NOMO-1 treated with DMSO at 0.1 percent for 48 hours (cell line): ENCODE measurements around the gene CHRNB4.
"Not testable (repeated sequence)": the region's sequence is repeated elsewhere in the genome, so short reads cannot be mapped to it uniquely, and the experiment has no call there.

ENCODE experiments used
- DNase-seq: peaks from one replicate; lab custom pipeline; 2025; ENCODE audit not compliant: unreplicated experiment; lab: John Stamatoyannopoulos, UW

The CHRNB4 gene, protein sequence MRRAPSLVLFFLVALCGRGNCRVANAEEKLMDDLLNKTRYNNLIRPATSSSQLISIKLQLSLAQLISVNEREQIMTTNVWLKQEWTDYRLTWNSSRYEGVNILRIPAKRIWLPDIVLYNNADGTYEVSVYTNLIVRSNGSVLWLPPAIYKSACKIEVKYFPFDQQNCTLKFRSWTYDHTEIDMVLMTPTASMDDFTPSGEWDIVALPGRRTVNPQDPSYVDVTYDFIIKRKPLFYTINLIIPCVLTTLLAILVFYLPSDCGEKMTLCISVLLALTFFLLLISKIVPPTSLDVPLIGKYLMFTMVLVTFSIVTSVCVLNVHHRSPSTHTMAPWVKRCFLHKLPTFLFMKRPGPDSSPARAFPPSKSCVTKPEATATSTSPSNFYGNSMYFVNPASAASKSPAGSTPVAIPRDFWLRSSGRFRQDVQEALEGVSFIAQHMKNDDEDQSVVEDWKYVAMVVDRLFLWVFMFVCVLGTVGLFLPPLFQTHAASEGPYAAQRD

DNA sequence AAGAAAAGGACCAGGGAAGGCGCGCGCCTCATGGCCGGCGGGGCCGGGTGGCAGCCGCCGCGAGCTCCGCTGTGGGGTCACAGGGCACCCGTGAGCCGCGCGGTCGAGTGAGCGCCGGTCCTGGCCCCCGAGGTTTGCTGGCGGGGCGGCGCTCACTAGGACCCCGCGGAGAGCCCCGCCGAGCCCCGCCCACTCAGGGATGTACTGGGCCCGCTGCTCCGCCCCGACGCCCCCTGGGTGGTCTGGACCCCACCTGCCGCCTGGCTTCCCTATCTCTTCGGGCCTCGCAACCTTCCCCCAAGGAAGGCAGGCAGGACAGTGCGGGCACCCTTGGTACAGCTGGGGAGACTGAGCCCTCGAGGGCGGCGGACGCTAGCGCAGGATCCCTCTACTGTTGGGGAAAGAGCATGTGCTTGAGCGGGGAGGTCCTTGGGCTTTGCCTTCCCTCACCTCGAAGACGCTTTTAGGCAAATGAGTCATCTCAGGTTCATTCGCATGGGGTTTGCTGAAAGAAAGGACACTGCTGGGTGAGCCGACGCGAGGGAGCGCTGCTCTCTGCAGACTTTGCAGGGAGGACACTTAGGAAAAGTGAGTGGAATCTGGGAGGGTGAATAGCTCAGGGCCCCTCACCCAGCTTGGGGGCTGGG, at the start of gene CHRNB4:
TSS of gene CHRNB4 (minus strand) at position 109 of the 647 bp plus-strand sequence. CDS start at position 32, 77 bp downstream.
- no peak for DNase-seq

DNA sequence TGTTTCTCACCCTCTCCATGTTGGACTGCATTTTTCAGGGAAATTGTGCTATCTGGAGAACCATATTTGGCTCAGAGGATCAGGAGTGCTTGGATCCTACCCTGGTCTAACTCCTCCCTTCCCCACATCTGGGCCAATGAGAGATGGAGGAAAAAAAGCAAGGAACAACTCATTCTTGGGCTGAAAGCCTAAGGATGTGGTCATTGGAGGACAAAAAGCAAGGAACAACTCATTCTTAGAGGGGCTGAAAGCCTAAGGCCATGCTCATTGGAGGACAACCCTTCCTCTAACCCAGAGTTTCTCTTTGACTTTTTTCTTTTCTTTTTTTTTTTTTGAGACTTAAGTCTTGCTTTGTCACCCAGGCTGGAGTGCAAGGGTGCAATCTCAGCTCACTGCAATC, 48.6 kb upstream of the CHRNB4 start:
- DNase-seq, result no peak

DNA sequence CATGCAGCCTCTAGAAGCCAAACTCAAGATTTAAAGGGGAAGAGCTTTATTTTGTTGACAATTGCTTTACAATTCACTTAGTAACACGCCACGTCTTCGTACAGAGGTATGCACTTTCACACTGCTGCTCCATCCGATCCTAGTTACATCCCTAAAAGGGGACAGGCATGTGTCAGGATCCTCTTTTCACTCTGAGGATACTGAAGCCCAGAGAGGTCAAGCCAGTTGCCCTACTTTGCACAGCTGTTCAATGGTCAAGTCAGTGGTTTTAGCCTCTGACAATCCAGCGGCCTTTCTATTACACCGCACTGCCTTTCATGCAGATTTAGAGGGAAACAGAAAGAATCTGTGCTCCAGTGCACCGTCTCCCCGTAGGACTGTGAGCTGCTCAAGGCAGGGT, 44.9 kb upstream of the CHRNB4 start:
- DNase-seq, result no peak

DNA sequence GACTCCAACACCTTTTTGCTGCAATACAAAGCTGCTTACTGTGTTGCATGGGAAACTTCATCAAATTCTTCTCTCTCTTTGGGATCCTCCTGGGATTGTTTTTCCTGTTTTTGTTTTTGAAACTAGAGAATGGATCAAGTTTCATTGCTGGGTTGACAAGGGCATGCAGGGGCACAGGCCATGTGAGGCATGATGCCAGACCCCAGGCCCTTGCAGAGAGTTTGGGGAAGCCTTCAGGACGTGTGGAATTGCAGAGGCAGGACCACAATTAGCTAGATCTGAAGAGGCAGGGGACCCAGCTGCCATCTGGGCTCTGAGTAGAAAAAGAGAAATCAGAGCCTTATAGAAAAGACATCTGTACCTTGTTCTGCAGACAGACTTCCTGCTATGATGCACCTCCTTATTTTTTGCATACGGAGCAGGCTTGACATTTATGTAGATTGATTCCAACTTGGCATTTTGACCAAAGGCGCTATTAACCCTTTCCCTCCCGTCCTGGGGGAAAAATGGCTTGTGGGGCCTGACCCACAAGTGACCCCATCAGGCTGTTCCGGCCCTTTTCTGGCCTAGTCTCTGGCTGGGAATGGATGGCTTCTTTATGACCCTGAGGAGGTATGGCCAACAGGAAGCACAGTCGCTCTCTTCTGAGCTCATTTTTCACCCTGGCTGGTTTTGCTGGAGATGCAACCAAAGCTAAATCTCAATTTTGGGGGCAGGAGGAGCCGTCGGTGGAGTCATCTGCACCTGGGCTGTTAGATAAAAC, 44.3 kb upstream of the CHRNB4 start:
- no peak for DNase-seq

DNA sequence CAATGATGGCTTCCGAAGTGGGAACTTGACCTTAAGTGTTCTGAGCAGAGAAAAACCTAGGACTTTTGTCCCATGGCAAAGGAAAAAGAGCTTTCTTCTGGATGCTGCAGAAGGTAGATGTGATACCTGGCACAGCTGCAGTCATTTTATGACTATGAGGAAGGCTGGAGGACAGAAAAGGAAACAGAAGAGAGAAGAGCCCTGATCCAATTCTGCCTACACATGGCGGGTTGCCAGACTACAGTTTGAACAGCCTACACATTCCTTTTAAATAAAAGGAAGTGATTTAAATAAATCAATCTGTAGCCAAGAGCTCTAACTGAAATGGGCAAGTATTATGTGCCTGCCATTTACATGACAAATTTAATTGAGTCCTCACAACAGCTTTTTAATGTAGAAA, 43.6 kb upstream of the CHRNB4 start:
- DNase-seq, result no peak

DNA sequence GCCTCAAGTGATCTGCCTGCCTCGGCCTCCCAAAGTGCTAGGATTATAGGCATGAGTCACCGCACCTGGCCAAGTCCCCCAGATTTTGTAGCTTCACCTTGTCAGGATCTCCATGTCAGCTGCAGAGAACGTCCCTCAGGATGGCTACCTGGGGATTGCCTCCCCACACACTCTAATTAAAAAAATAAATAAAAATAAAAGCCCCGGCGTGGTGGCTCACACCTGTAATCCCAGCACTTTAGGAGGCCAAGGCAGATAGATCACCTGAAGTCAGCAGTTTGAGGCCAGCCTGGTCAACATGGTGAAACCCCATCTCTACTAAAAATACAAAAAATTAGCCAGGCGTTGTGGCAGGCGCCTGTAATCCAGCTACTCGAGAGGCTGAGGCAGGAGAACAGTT, 42.6 kb upstream of the CHRNB4 start:
- DNase-seq, result not testable (repeated sequence)

DNA sequence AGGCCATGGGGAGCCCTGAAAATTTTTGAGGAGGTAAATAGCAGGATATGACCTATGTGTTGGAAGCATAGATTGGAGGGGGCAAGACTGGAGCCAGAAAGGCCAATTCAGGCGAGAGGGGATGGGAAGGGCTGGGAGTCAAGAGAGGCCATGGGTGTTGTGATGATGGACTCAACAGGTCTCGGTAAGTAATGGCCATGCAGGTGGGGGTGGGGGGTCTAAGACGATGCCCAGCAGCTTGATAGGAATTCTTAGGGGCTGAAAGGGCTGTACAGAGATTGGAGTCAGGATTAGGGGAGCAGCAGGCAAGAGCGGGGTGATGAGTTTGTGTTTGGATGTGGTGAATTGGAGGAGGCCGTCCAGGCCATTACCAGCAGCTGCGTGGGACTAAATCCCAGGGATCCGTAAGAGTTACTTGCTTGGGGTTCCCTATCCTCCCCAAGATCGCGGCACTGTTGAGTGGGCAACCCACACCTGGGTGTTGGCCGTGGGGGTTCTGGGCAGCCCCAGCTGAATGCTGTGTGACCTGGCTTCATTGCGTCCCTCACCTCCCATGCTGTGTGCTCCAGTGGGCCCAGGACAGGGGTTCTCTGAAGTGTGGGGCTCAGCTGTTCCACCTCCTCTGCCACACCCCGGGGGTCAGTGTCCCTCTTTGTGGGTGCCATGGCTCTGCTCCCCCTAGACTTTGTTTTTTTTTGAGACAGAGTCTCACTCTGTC, 41.8 kb upstream of the CHRNB4 start:
- no peak for DNase-seq

DNA sequence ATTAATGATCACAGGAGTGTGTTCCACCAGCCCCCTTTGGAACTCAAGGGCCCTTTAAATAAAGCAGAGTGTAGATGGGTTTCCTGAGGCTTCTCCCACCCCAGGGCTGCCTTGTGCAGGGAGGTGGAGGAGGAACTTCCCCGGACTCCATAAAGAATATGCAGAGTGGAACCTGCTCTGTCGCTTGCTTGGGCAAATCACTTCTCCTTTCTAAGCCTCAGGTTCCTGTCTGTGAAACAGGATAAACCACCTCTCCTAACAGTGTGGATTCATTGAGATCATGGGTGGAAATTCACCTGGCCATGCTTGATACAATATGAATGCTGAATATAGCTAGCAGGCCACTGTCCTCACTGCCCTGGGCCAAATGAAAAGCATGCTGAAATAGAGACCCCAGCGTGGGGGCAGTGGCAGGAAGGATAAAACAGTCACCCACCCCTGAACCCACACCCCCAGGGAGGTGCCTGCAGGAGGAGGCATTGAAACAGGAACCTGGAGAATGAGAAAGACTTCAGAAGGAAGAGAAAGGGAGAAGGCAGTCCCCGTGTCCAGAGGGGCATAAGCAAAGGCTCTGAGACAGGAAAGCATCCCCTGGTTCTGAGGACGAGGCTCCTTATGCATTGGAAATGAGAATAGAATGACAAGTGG, 41.1 kb upstream of the CHRNB4 start:
- DNase-seq, result peak; percentile 26

DNA sequence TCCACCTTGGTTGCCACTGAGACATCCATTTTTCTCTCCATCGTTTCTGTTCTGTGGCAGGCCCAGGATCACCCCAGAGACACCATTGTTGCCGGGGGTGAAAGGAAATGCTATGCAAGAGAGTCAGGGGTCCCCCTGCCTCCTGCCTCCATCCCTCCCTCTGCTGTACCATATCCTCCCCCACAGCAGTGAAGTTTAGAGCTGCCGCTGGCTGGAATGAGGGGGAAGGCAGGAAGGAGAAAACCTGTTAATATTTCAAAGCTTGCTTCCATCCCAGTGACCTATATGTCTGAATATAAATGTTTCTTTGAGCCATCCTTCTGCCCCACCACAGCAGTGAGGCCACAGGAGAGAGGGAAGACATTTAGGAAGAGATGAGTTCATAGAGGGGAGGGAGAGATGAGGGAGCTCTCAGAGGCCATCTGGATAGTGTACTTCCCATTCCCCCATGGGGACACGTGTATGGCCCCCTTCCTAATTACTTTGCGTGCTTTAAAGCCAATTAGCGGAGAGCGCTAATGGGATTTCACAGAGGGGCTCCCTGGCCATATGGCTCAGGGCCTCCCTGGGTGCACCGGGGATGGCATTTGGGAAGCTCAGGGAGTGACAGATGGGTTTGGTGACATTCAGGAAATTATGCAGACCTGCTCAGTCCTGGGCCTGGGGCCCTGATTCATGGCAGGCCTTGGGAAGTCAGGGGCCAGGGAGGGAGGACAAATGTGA, 40.4 kb upstream of the CHRNB4 start:
- DNase-seq, result no peak

DNA sequence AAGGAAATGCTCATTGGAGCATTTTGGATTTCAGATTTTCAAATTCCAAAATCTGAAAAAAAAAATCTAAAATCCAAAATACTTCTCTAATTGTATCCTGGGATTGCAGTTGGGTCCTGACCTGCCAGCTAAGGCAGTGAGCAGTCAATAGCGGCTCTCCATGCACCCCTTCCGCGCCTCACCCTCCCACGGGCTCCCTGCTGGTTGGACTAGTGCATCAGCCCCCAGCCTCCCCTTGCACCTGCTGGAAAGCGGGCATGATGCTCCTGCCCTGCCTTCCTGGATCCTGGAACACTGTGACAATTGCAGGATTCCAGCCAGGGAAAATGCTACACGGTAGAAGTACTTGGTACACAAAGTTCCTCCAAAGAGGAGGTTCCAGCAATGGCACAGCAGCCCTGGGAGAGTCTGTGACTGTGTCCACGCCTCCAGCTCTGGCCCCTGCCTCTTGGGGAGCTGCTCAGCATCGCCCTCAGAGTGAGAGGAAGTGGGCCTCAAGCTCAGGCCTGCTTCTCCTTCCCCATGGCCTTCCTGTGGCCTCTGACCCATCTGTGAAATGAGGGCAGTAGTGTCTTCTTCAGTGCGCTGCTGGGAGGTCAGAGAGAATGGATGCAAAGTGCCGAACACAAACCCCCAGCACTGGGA, 39.5 kb upstream of the CHRNB4 start:
- DNase-seq, result peak; percentile 25

DNA sequence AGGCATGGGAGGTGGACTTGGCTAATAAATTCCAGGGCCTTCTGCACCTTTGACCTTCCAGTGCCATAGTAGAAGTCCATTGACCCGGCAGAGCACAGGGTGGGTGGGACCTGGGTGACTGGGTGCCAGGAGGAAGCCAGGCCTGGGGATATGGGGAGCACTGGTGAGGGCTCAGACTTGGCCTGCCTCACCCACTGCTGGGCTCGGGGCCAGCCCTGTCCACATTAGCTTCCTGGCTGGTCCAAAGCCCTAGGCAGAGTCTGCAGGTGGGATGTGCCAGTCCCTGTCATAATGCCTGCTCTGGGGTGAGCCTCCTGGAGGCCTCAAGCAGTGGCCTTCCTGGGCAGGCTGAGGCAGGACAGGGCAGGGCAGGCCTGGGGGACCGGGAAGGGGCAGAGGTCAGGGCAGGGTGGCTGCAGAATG, 38.1 kb upstream of the CHRNB4 start:
- no peak for DNase-seq

DNA sequence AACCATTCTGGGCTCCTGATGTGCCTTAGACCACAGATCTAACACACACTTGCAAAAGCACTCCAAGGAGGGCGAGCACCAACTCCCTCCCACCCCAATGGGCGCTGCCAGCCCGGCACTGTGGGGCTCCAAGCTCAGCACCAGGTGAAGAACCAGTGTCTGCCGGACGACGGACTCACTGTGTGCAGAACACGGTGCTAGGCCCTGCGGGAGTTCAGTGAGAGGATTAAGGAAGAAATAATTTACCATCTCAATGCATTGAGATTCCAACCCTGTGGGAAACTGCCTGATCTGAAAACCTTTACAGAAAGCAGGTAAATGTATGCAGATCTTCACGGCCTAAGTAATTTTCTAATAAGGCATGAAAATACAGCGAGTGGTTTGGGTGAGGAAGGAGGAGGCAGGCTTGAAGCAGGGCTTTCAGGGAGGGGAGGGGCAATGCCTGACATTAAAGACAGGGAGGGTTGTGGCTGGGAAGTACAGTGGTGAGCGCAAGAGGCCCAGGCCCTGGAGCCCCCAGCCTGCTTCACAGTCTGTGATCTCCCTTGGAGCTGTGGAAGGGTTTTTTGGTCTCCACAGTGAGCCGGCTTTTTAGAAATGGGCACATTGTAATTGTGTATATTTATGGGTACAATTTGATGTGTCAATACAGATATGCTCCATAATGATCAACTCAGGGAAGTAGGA, 35.6 kb upstream of the CHRNB4 start:
- no peak for DNase-seq

DNA sequence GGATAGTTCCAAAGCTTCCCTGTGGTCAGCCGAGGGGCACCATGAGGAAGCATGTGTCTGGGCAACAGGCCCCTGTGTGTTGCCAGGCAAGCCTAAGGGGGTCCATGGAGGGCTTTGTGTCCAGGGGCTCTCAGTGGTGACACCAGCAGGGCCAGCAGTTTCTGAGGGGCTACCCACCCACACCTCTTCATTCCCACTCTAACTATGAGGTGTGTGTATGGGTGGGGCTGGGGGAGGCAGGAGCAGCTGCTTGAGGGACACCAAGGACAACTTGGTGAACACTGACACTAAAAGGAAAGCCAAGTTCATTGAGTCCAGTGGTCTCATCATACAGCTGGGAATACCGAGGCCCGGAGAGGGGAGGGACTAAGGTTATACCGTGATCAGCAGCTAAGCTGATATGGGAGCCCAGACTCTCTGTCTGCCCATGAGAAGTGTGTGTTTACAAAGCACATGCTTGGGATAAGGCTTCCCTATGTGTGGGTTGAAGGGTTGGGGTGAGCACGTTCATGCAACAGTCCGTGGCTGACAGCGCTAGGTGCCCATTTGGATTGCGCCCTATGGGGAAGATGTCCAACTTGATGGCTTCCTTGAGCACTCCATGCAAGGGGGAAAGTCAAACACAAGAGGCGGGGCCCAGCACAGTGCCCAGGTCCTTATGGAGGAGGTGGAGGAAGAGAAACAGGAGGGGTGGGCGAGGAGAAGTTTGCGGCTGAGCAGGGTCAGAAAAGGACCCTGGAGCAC, 34.8 kb upstream of the CHRNB4 start:
- DNase-seq, result no peak

DNA sequence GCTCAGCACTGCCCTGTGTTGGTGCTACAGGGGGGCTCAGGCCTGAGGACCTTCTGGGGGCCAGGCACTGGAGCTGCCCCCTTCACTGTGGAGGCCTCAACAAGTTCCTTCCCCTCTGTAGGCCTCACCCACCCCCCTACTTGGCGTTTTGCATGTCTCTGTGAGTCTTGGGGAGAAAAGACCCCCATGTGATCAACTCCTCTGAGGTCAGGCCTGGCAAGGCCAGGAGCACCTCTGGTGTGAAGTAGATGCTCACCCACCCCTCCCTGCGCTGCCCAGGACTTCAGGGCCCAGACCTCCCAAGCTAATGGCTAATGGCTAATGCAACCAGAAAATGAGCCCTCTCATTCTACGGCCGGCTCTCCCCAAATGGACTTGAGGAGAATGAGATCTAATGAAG, 34.2 kb upstream of the CHRNB4 start:
- no peak for DNase-seq

DNA sequence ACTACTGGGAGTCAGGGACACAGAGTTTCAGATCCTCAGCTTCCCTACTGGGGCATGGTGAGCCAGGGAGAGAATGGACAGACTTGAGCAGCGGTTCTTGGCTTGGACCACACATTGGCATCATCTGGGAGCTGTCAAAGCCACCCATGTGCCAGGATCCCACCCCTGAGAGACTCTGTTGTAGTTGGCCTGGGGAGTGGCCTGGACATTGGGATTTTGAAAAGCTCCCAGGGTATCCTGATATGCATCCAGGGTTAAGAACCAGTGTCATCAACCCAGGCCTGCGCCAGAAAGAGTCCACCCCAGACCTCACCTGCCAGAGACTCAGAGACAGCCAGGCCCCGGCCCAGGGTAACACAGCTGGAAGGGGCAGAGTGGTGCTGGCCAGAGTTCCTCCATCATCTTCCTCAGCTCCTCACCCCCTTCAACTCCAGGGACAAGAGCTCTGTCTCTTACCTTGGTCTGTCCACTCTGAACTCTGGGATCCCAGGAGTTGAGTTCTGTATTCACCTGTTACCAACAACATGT, 33.0 kb upstream of the CHRNB4 start:
- DNase-seq, result no peak

DNA sequence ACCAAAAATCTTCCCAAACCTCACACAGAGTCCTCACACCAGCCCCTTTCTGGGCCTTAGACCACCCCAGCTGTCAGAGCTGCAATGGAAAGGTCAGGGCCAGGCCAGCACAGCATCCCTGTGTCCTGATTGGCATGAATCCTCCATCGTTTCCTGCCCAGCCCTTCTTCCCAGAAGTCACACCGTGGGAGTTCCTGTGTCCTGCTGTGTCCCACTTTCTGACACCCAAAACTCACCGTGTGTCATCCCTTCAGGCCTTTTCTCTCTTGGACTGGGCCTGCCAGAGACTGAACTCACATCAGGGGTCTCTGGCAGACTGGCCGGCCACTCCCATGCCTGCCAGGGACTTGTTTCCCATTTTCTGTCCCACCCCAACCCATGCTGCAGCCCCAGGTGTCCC, 32.5 kb upstream of the CHRNB4 start:
- no peak for DNase-seq

DNA sequence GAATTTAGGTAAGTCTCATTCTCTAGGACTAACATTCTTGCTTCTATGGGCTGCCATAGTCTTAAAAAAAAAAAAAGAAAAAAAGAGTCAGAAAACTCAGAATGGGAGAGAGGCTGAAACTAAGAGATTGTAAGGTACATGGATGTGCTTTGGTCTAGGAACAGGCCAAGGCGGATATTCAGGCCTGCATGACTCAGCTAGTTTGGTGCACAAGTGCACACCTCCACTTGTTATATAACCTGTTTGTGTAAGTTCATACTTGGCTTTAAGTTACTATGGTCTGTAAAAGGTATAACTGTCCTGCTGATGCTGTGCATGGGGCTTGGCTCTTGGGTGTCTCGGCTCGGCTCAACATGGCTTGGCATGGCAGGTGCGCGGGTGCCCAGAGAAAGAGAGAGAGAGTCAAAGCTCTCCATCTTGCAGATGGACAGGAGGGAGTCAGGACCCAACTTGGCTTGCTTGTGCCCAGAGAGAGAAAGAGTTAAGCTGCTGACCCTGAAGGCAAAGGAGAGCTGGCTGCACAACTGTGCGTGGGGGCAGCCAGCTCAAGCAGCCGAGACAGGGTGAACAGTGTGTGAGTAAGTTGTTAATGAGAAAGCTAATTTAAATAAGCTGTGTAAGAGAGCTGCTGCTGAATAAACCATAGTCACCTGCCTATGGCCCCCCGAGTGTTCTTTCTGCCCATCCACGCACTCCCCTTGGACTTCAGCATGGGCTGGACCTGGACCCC, 31.4 kb upstream of the CHRNB4 start:
- DNase-seq, result no peak
